Right kidney (tissue), 9 donors: ENCODE results near the gene INTS1.
A peak's percentile ranks its signal among the peaks of the same experiment; 100 is the strongest.

Experiments
- DNase-seq: peaks from one replicate; pipeline ENCODE4 v3.0.0-alpha.2; 2016
- long read RNA-seq, 8 donors: transcript quantifications; one replicate each; lab custom pipeline, GENCODE V29; 2026

INTS1 gene, protein sequence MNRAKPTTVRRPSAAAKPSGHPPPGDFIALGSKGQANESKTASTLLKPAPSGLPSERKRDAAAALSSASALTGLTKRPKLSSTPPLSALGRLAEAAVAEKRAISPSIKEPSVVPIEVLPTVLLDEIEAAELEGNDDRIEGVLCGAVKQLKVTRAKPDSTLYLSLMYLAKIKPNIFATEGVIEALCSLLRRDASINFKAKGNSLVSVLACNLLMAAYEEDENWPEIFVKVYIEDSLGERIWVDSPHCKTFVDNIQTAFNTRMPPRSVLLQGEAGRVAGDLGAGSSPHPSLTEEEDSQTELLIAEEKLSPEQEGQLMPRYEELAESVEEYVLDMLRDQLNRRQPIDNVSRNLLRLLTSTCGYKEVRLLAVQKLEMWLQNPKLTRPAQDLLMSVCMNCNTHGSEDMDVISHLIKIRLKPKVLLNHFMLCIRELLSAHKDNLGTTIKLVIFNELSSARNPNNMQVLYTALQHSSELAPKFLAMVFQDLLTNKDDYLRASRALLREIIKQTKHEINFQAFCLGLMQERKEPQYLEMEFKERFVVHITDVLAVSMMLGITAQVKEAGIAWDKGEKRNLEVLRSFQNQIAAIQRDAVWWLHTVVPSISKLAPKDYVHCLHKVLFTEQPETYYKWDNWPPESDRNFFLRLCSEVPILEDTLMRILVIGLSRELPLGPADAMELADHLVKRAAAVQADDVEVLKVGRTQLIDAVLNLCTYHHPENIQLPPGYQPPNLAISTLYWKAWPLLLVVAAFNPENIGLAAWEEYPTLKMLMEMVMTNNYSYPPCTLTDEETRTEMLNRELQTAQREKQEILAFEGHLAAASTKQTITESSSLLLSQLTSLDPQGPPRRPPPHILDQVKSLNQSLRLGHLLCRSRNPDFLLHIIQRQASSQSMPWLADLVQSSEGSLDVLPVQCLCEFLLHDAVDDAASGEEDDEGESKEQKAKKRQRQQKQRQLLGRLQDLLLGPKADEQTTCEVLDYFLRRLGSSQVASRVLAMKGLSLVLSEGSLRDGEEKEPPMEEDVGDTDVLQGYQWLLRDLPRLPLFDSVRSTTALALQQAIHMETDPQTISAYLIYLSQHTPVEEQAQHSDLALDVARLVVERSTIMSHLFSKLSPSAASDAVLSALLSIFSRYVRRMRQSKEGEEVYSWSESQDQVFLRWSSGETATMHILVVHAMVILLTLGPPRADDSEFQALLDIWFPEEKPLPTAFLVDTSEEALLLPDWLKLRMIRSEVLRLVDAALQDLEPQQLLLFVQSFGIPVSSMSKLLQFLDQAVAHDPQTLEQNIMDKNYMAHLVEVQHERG (N-terminal part only)
- long read RNA-seq, donor 1, full-length matches to known transcripts = 2 of 7 reads
- long read RNA-seq, donor 1, partial matches to known transcripts = 5 of 7 reads
- long read RNA-seq, donor 1, other reads (novel, unspliced or antisense) = 0 of 7 reads
- long read RNA-seq, donor 2, full-length matches to known transcripts = 1 of 1 reads
- long read RNA-seq, donor 2, partial matches to known transcripts = 0 of 1 reads
- long read RNA-seq, donor 2, other reads (novel, unspliced or antisense) = 0 of 1 reads
- long read RNA-seq, donor 3, partial matches to known transcripts = 0 of 1 reads
- long read RNA-seq, donor 3, other reads (novel, unspliced or antisense) = 0 of 1 reads
- long read RNA-seq, donor 4, partial matches to known transcripts = 5 of 5 reads
- long read RNA-seq, donor 4, other reads (novel, unspliced or antisense) = 0 of 5 reads
- long read RNA-seq, donor 5 = 0 reads
- long read RNA-seq, donor 6, partial matches to known transcripts = 5 of 5 reads
- long read RNA-seq, donor 6, other reads (novel, unspliced or antisense) = 0 of 5 reads
- long read RNA-seq, donor 7, partial matches to known transcripts = 24 of 24 reads
- long read RNA-seq, donor 7, other reads (novel, unspliced or antisense) = 0 of 24 reads
- long read RNA-seq, donor 8 = 0 reads

- peak; percentile 91 for DNase-seq
Observed at GRCh38 chr7:1503816-1504775, at the start of gene INTS1. TSS of gene INTS1 (minus strand) at chr7:1504389. CDS start at chr7:1503960, 429 bp downstream.

DNA sequence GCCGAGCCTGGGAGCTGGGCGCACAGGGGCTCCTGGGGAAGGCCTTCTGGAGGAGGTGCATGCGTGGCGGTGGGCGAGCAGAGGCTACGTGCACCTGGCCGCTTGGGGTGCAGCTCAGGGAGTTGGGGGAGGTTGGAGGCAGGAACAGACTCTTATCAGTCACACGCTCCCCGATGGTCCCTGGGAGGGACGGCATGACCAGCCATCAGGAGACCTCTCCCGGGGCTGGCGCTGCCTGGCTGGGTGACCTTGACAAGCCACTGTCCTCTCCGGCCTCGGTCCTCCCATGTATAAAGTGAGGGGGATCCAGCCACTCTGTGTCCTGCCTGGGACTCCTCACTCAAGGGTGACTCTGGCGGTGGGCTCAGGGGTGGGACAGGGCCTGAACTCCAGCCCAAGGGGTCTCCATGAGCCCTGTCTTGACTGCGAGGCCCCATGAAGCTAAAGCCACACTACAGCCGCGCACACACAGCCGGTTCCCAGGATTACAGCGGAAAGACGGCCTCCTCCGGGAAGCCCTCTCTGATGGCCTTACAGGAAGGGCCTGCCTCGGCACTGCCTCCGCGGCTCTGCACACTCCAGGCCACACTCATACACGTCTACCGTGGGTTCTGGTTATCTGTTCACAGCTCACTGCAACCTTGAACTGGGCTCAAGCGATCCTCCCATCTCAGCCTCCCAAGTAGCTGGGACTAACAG is 49.5 kb upstream of the INTS1 start:
- DNase-seq = no peak

DNA sequence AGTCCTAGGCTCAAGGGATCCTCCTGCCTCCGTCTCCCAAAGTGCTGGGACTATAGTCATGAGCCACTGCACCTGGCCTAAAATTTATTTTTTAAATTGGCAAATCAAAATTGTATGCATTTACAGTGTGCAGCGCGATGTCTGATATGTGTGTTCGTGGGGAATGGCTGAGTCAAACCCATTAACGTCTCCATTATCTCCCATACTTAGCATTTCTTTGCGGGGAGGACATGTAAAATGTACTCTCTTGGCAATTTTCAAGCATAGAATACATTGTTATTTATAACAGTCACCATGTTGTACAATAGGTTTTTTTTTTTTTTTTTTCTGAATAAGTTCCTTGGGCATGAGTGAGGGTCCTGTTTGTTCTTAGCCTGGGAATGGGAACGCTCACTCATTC is 48.0 kb upstream of the INTS1 start:
- no peak for DNase-seq

DNA sequence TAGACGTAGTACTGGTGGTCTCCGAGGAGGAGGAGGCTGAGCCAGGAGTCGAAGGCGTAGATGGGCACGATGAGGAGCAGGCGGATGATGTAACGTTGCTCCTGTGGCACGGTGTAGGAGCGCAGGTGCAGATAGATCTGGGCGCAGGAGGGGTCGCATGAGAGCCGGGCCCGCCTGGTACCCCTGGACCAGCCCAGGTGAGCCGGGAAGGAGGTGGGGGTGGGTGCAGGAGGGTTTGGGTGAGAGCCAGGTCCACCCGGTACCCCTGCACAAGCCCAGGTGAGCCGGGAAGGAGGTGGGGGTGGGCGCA is 46.6 kb upstream of the INTS1 start:
- DNase-seq = no peak

DNA sequence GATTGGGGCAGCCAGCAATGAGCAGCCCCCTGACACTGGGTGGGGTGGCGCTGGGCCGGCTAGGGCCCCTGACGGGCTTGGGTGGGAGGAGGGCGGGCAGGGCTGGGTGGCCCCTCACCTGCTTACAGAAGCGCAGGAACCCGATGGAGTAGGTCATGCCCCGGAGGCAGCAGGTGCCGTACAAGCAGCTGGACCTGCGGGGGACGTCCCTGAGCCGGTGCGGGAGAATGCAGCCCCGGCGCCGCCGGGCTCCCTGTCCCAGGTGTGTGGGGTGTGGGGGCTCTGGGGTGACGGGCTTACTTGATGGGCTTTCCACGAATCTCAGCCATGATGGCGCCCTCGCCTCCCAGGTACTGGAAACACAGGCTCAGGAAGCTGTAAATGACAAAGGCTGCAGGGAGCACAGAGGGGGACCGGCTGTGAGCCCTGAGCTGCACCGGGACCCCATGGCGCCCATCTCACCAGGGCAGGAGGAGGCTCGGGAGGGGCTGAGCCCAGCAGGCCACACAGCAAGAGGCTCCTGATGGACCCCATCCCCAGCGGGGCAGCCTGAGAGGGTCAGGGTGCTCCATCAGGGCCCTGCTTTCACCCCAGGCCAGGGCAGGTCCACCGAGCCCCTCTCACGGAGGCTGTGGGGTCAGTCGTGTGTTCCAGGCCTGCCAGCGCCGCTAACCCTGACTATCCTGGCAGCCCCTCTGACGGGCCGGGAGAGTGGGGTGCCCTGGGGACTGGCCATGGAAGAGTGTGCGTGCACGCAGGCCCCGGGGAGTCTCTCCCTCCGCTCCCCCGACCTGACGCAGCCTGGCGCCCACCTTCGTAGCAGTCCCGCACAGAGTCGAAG is 46.0 kb upstream of the INTS1 start:
- no peak for DNase-seq

DNA sequence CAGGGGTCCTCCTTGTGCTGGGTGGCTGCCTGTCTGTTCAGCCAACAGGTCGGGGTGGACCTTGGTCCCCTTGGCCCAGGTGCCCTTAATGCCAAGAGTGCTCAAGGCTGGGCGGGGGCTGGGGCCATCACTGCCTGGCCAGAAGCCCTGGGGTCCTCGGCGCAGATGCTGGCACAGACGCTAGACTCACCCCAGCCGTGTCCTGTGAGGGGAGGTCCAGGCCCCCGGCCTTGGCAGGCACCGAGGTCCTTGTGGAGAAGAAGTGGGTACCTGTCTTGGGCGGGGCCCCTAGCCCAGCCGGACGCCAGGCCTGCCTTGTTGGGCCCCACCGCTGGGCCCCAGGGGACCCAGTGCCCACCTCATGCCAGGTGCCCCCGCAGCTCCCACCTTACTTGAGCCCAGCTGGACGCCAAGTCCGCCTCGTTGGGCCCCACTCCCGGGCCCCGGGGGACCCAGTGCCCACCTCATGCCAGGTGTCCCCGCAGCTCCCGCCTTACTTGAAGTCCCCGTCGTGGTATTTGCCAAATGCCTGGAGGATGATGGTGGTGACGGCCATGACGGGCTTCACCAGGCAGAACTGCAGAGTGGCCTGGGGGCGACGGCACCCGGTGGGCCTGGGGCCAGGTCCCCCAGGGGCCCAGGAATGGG is 45.3 kb upstream of the INTS1 start:
- DNase-seq = no peak

GRCh38 chr7:1548944-1549343 is 44.8 kb upstream of the INTS1 start:
- no peak for DNase-seq

- DNase-seq = no peak
Observed at GRCh38 chr7:1548438-1548831, 44.2 kb upstream of the INTS1 start.

DNA sequence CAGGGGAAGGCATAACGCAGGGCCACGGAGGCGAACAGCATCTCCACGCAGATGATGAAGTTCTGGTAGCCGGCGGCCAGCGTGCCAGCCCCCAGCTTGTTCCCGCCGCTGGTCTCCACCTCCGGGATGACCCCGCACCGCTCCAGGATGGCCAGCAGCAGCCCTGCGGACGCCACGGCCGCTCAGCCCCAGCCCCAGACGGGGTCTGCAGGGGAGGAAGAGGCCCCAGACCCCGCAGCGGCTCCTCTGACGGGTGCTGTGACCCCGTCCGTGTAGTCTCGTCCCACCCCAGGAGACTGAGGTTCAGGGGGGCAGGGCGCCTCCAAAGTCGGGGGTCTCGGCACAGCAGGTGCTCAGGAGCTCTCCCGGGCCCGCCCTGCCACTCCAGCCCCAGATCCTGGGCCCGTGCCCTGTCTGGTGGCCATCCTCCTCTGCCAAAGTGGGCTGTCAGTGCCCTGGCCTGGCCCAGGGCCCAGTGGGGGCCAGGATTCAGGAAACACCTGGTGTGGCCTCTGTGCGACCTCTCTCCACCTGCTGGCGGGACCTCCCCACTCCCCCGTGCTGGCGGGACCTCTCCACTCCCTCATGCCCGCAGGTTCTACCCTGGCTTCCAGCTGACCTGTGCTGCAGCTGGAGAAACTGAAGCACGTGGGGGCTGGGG is 43.7 kb upstream of the INTS1 start:
- DNase-seq = no peak

DNA sequence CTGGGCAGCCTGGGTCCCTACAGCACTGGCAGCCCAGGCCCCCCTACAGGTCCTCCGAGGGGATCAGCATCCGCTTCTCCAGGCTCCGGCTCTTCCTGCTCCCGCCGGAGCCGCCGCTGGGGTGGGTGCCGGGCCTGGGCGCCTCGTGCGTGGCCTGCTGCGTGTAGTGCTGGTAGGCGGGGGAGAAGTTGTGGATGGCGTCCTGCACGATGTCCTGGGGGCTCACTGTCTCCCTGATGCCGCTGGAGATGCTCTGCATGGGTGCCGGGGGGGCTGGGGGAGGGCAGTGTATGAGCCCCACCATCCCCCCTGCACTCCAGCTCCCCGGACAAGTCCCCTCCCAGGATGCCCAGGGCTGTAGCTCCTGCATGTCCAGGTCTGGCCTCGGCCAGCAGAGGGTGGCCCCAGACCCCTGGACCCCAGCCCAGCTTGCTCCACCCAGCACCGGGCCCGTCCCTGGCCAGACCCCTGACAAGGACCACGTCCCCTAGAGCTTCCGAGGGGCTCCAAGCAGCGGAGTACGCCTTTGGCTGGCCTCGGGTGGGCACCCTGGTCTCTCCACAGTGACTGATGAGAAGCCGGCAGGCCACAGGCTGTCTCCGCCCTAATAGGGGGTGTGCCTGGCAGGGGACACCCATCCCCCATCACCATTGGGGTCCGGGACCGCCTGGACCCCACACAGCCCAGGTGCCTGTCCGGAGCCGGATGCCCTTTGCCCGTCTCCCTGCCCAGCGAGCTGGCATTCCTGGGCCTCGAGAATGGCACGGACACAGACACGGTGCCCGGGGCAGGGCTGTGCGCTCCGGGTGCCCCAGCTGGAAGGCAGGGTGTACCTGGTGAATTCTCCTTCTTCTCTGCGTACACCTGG is 43.0 kb upstream of the INTS1 start:
- no peak for DNase-seq

DNA sequence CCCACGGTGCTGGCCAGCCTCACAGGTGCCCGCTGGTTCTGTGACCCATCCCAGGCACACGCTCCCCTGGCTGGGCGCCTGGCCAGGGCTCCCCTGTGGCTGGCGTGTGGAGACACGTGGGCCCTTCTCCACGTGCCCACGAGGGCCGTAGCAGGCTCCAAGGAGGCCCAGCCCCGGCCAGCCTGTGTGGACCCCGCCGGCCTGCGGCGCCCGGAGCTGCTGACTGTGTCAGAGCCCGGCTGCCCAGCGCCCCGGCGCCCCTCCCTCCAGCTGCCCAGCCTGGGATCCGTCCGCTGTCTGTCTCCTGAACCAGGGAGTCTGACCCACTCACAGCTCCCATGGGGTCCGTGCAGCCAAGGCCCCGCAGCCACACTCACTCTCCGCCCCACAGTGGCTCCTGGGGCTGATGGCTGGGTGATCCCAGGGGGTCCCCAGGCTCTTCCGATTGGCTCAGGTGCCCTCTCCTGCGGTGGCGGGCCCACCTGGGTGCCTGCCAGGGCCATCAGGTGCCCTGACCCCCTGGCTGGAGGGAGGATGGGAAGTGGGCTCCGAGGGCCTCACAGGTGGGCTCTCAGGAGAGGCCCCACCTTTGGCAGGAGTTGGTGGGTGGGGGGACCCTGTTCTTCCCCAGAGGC is 42.2 kb upstream of the INTS1 start:
- DNase-seq = no peak

GRCh38 chr7:1545417-1546246 is 41.4 kb upstream of the INTS1 start:
- no peak for DNase-seq

DNA sequence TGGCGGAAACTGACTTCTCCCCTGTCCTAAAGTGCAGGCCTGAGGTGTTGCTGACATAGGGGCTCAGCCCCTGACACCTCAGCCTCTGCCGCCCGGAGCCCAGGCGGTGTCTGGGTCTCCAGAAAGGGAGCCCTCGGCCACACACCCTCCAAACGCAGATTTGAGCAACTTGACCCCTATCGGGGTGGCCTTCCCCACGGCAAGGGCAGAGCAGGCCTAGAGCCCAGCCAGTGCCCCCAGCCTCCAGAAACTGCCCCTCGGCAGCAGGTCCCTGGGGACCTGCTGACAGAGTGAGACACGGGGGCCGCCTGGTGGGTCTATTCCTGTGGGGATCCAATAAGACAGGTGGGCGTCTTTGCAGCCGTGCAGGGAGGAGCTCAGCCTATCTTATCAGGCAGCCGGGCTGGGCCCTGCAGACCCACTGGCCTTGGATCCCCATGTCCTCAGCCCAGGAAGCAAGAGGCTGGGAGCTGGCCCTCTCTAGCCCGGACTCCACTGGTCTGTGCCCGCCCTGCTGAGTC is 40.8 kb upstream of the INTS1 start:
- no peak for DNase-seq

DNA sequence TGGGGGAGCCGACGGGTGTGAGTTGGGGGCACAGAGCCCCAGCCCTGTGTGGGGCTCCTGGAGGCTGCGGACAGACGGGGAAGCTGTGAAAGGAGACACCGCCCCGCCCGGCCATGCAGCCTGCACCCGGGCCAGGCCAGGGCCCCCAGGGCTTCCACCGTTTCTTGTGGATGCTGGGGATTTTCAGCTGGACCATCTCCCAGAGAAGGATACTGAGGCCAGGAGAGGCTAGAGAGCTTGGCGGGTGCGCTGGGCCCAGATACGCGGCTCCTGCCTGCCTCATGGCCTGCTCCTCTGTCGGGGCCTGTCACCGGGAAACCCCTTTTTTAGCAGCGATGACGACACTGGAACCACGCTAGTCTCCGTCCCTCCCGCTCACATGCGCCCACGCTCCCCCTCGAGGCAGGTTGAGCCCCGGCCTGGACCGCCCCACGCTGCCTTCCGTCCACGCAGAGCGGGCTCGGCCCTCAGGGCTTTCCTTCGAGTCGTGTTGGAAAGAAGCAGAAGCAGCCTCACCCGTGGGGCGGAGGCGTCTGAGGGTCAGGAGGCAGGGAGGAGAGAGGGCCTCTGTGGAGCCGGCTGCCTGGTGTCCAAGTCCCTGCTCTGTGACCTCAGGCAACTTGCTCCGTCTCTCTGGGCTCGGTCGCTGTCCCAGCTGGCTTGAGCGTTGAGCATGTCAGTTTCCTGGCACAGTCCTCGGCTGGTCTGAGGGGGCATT is 40.1 kb upstream of the INTS1 start:
- no peak for DNase-seq
